ENCODE results near the gene STXBP1.
A peak's percentile ranks its signal among the peaks of the same experiment; 100 is the strongest.
"Not testable (repeated sequence)": the region's sequence is repeated elsewhere in the genome, so short reads cannot be mapped to it uniquely, and the experiment has no call there.

Gene STXBP1

GRCh38 chr9:127578627-127578951, 33.5 kb upstream of the STXBP1 start:
- no peak for DNase-seq

- DNase-seq: peak; percentile 99
Observed at GRCh38 chr9:127578952-127579853, 32.9 kb upstream of the STXBP1 start.

- DNase-seq: peak; percentile 70
Observed at GRCh38 chr9:127580366-127580765, 31.7 kb upstream of the STXBP1 start.

GRCh38 chr9:127580879-127581475, 31.1 kb upstream of the STXBP1 start:
- no peak for DNase-seq

- not testable (repeated sequence) for DNase-seq
Observed at GRCh38 chr9:127584474-127584805, 27.6 kb upstream of the STXBP1 start.

- DNase-seq: no peak
Observed at GRCh38 chr9:127585161-127585819, 26.8 kb upstream of the STXBP1 start.

GRCh38 chr9:127586096-127586495, 26.0 kb upstream of the STXBP1 start:
- no peak for DNase-seq

GRCh38 chr9:127586537-127586936, 25.5 kb upstream of the STXBP1 start:
- peak; percentile 88 for DNase-seq

- no peak for DNase-seq
Observed at GRCh38 chr9:127587966-127588365, 24.1 kb upstream of the STXBP1 start.

GRCh38 chr9:127588740-127589506, 23.2 kb upstream of the STXBP1 start:
- DNase-seq: no peak

GRCh38 chr9:127589955-127590370, 22.1 kb upstream of the STXBP1 start:
- peak; percentile 65 for DNase-seq

GRCh38 chr9:127595611-127596010, 16.5 kb upstream of the STXBP1 start:
- peak; percentile 50 for DNase-seq

GRCh38 chr9:127598839-127599549, 13.1 kb upstream of the STXBP1 start:
- DNase-seq: no peak

GRCh38 chr9:127599550-127599891, 12.6 kb upstream of the STXBP1 start:
- DNase-seq: no peak

- DNase-seq: no peak
Observed at GRCh38 chr9:127603226-127603625, 8.9 kb upstream of the STXBP1 start.

GRCh38 chr9:127606043-127606442, 6.0 kb upstream of the STXBP1 start:
- no peak for DNase-seq

- DNase-seq: peak; percentile 44
Observed at GRCh38 chr9:127608104-127608966, 3.7 kb upstream of the STXBP1 start.

GRCh38 chr9:127611603-127611898, 526 bp upstream of the STXBP1 start:
- no peak for DNase-seq

GRCh38 chr9:127612939-127613582, 984 bp downstream of the STXBP1 start:
- DNase-seq: no peak

GRCh38 chr9:127613583-127613954, 1.5 kb downstream of the STXBP1 start:
- no peak for DNase-seq

GRCh38 chr9:127614961-127615360, 2.9 kb downstream of the STXBP1 start:
- DNase-seq: no peak
